T-helper 1 cell (primary cell): ENCODE data around the gene VPS50.
"Not testable (repeated sequence)": the region's sequence is repeated elsewhere in the genome, so short reads cannot be mapped to it uniquely, and the experiment has no call there.

ENCODE experiments used
- DNase-seq, 5 donors: peaks; one replicate each; pipeline ENCODE4 v3.0.0-alpha.2; 2012 to 2020

The VPS50 gene

DNA sequence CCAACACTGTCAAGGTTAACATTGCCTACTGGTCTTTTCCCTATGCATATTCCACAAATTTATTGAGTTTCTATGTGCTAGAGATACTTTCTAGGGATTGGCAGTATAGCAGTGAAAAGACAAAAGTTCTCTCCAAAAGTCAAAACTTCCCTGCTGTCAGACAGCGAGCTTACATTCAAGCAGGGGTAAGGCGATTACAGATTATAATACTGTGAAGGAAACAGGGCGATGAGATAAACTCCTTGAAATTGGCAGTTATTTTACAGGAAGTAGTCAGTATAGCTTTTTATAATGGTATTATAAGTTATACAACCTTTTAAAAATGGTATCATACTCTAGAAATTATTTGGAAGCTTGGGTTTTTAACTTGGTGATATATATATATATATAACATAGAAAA is 9.9 kb downstream of the VPS50 start:
- no peak for DNase-seq

DNA sequence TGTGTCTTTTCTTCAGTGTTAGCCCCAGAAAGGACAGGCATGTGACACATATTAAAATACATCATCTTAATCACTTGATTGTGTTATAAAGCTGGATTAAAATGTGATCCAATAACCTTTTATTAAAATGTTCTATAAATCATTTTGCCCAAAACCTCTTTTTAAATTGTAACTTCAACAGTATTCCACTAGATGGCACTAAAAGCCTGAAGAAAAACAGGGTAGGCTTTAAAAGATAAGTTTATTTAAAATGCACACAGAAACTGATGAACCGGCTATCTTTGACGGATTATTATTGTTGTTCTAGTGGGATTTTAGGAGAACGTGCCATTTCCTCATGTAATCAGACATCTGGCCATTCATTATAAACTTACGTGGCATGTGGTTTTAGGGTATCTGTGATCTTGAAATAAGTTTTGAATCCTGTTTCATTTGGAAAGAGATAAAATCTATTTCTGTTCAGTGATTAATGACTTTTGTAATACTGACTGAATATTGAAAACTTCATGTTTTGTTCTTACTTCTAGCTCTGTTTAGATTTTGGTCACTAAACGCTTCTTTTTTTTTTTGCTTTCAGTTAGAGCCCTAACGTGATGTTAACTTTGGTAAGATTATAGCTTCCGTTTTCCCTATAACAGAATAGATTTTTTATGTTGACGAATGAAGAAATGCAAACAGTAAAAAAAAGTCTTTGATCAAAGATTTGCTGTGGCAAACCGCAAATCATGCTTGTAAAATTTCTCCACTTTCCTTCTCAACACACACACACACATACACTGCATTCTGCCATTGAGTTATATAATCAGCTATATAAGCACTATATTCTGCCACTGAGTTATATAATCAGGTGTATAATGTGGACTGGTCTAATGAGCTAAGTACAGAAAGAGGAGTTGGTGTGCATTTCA is 13.6 kb downstream of the VPS50 start:
- DNase-seq = peak in 1 of 5 donors; percentile 20

DNA sequence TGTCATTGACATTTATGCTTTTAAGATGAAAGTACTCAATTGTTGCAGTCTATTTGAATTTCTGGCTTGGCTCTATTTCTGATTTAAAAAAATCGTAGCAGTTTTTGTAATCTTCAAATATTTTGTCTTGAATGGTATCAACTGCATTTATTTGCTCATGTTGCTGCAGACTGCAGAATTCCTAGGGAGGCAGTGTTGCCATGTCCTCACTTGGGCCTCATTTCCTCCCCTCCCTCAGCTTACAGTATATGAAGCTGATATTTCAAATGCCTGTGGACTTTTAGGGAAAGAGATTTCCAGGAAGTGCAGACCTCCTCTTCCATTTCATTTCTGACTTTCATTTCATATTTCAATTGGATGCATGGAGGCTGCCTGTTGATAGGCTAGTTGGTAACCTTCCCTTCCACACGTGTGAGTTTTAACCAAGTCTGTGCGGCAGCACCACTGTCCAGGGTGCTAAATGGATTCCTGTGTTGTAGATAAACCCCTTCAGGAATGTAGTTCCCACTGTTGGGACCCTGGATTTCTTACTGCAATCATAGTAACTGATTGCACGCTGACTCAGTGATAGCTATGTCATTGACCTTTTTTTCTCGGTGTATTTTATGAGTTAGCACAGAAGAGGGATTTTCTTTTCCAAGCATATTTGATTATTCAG is 17.5 kb downstream of the VPS50 start:
- no peak for DNase-seq

DNA sequence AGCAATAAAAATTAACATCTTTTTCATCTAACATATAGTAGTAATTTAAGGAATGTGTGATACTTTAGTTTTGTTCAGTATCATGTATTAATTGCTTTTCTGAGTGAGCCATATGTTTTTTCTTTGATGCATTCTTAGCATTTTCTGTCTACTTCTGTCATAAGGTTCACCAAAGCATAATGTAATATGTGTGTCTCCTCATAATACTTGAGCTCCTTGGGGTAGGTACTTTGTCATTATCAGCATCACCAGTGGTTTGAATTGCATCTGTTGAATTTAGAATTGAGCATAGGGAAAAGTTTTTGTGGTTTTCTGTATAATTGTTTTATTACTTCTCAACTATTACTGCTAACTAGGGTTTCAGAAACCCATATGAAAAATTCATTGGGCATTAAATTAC is 26.5 kb downstream of the VPS50 start:
- DNase-seq = no peak

DNA sequence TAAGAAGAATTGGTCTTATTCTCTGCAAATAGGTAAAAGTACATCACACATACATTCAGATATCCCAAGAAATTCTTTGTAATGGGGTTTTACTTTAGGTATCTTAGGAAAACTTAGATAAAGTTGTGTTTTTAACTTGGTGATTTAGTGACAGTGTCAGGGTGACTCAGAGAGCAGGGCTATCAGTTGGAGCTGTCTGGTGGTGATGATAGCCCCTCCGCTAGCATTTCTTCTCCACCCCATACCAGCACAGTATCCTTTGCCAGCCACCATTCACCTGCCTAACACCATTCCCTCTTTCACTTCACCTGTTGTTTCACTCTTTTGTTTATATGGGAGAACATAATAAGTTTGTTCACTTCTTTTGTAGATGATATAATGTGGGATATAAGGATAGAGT is 30.4 kb downstream of the VPS50 start:
- no peak for DNase-seq

DNA sequence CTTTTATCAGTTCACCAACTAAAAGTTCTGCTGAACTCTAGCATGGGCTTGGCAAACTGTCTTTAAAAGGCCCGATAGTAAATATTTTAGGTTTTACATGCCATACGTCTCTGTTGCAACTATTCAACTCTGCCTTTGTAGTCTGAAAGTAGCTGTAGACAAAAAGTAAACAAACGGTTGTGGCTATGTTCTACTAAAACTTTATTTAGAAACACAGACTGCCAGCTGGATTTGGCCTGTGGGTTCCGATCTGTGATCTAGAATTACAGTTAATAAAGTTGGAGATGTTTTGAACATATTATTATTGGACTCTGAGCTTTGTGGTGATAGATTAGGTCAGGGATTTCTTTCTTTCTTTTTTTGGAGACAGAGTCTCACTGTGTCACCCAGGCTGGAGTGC is 33.1 kb downstream of the VPS50 start:
- DNase-seq = no peak

DNA sequence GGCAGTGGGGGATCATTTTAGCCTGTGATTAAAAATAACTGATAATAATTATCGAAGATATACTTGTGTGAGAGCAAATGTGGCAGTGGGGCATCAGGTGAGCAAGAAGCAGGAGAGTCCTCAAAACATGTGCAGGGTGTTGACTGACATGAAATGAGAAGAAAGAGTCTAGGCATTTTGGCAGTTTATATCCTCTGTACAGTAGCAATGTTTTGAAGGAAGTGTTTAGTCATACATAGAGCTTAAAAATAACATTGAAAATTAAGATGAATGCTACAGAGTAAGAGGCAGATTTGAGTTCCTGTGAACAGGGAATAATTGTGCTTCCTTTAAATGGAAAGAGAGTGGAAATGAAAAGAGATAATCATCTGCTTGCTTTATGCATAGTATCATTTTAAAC is 47.4 kb downstream of the VPS50 start:
- DNase-seq = peak in 1 of 5 donors; percentile 2

DNA sequence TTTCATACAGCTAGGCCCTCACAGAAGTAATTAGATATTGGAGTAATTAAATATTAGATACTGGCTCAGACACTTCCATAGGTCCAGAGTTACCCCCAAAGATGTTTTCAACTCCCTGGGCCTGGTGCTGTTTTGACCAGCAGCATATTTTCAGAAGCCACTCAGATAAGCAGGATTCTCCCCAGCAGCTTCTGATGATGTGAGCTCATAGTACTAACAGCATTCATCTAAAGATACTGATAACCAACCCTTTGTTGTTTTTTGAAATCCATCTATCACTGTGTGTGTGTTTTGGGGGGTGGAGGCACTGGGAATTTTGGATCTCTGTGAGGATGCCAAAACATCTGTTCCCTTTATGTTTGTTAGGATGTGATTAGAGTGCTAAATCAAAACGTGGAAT is 52.7 kb downstream of the VPS50 start:
- DNase-seq = no peak

DNA sequence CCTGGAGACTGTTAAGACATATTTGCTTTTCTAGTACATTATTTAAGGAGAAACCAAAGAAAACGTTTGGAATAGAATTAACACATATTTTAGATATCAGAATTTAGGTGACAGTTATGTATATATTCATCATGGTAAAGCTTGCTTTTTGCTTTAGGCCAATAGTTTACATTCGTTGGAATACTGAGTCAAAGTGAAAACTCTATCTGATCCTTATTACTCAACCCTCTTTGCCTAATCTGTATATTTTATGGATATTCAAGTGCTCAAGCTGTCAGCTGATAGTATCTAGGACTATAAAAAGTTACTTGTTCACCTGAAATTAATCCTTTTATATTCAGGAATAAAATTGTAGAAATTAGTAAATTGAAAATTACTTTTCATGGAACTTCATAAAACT is 61.1 kb downstream of the VPS50 start:
- DNase-seq = no peak

DNA sequence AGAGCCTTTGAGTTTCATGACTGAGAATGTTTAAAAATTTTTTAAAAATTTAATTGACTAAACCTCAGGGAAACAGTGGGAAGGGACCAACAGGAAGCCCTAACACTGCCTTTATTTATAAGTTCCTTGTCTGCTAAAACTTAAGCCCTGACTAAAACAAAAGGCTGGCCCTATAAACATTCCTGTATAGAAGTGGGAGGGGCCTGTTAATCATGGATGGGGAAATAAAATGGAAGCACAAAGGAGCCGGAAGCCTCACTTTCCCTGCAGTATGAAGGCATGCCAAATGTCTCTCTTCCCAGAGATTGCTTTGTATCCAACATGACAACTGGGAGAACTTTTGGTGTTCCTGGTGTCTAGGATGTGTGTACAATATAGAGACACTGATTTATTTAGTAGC is 66.0 kb downstream of the VPS50 start:
- DNase-seq = no peak

DNA sequence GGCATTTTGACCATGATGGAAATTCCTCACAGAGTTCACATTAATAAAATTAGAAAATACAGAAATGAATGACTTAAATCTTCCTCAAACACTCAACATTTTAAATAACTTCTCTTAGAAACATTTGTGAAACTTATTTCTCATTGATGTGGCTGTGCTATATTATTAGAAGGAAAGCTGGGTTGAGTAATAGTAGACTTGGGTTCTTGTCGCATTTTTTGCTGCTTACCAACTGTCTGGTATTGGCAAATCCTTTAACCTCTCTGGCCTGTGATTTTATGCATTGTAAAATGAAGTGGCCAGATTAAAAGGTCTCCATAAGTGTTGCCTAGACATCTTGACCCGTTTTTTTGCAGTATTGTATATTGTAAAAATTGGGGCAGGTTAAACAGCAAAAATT is 66.5 kb downstream of the VPS50 start:
- no peak for DNase-seq

DNA sequence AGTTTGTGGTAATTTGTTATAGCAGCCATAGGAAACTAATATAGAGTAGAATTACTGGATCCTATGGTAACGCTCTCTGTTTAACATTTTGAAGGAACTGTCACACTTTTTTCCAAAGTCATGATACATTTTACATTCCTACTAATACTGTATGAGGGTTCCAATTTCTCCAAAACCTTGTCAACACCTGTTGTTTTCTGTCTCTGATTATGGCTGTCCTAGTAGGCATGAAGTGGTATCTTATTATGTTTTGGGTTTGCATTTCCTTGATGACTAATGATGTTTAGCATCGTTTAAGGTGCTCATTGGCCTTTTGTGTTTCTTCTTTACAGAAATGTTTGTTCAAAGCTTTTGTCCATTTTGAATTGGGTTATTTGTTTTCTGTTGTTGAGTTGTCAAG is 69.6 kb downstream of the VPS50 start:
- no peak for DNase-seq

DNA sequence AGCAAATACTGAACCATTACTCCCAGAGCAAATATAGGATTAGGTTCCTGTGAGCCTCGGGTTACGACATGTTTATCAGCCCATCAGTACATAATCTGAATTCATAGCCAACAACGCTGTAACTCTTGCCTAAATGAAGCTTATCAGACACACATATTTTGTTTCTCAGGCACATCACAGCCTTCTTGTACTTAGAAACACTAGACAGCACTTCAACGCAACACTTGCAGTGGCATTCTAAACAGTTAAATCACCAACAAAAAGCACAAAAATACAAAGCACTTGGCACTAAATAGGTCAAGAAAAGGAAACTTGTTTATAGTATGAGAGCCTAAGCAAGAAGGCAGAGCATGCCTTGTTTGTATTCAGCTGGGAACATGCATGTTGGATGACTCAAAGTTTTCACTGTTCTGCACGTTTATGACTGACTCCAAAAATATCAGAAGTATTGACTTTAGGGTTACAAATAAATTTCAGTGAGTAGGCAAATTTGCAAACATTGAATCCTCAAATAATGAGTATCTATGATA is 75.0 kb downstream of the VPS50 start:
- DNase-seq = no peak

DNA sequence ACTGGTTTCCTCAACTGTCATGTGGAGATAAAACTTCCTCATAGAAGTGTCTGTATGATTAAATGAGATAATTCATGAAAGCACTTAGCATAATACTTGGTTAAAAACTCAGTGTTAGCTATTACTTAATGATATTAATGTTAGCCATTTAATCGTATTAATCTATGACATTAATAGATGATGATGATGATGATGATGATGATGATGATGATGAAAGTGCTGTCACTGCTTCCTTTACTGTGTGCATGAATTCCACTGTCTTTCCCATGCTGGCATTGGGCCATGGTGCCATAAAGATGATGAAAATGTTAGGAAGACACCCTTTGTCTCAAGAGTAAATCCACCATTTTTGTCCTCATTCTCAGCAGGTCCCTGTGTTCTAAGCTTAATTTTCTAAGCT is 75.8 kb downstream of the VPS50 start:
- no peak for DNase-seq

DNA sequence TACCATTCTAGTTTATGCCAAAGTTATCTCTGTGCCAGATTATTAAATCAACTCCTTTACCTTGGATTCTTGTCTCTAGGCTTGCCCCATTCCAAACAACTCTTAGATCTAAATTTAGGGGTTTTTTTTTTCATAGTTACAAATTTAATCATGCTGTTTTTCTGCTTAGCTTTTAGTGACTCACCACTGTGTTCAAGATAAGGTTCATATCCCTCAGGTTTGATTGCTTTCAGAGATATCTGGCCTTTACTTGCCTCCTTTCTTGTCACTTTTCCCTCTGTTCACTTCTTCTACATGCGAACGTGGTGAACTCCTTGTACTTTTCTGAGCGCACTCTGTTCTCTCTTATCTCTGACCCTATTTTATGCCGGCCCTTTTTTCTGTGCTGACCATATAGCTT is 78.2 kb downstream of the VPS50 start:
- no peak for DNase-seq

DNA sequence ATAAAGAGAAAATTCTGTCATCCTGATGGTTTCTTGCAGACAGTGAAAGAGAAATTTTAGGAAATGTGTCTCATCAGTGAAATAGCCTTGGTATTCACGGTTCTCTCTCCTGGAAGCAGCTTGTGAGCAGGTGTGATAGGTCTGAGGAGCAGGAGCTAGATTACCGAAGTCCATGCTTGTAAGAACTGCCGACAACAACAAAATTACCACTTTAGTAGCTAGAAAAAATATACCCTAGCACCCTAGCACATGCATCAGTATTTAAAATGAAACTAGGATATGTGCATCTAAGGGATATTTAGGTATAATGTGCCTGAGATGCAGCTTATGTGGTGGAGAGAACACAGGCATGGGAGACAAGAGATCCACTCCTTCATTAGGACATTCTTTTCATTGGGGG is 82.3 kb downstream of the VPS50 start:
- DNase-seq = no peak

DNA sequence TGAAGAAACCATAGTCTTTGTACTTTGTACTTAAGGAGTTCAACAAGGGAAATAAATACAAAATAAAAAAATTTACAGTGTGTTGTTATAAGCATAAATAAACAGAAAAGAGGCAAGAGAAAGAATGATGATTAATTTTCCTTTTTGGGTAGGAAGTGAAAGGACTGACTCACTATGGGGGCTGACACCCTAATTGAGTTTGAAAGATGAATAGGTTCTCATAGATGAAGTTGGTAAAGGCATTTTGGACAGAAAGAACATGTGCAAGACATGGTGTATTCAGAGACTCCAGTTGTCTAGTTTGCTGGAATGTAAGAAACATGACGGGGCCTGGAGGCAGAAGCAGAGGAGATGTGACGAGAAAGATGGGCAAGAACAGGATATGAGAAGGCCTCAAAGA is 83.7 kb downstream of the VPS50 start:
- no peak for DNase-seq

DNA sequence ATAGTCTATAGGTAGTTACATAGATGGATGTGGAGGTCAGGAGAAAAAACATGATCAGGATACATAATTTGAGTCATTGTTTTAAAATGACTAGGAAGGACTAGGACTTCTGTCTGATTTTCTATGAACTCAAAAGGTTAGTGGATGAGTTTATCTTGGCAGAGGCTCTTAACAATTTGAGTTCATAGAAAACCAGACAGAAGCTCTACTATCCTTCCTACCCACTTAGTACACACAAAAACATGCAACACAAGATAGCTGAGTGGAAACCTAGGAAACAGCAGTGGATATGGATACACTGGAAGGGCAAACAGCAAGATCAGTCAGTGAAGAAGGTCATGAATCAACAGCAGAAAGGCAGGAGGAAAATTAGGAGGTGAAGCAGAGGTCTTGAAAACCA is 84.6 kb downstream of the VPS50 start:
- no peak for DNase-seq

DNA sequence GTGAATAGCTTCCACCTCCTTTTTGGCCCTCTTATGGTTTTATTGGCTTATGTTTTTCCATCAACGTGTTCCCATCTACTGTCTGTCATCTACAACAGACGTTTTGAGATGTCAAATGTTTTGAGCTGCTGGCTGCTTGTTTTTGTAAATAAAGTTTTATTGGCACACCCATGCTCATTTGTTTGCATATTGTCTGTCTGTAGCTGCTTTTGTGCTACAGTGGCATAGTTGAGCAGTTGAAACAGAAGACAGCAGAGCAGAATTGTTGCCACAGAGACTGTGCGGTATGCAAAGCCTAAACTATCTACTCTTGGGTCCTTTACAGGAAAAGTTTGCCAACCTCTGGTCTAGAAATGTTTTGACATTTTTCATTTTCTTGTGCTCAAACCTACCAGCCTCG is 88.7 kb downstream of the VPS50 start:
- DNase-seq = no peak

DNA sequence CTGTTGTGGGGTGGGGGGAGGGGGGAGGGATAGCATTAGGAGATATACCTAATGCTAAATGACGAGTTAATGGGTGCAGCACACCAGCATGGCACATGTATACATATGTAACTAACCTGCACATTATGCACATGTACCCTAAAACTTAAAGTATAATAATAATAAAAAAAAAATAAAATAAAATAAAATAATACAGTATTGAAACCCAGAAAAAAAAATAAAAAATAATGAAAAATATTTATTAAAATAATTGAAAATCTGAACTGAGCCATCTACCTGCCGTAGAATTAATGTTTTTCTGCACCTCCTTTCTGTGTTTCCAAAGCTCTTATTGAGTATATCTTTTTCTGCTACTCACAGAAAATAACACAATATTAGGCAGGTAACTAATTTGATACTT is 94.1 kb downstream of the VPS50 start:
- DNase-seq = not testable (repeated sequence)

DNA sequence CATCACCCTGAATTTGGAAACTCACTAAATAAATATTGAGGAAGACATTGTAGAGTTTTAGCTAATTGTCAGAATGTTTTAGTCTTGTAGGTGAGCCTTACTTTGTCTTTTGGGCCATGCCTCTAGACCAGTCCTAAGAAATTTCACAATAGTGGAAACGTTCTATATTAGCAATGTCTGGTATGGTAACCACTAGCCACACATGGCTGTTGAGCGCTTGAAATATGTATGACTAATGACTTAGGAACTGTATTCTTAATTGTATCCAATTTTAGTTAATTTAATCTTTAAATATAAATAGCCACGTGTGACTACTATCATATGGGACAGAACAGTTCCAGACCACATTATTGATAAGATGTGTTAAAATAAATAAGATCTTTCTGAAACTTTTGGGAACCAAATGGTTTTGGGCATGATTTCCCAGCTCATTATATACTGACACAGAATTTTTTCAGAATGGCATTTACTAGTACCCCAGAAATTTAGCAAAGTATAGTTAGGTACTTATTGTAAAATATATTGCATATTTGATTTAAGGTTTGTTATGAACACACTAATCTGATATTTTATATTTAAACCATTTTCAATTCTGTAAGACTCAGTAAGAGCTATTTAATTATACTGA is 95.0 kb downstream of the VPS50 start:
- DNase-seq = no peak

DNA sequence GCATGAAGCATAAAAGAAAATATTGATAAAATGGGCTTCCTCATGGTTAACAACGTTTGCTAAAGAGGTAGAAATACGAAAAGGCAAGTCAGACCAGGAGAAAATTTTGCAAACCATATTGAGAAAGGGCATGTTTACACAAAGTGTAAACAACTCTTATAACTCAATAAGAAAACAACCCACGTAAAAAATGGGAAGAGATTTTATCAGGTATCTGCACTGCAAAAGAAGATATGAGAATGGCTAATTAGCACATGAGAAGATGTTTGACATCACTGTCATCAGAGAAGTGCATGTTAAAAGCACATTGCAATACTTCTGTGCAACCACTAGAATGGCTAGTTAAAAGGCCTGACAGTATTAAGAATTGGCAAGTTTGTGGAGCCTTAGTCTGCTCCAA is 99.5 kb downstream of the VPS50 start:
- no peak for DNase-seq

DNA sequence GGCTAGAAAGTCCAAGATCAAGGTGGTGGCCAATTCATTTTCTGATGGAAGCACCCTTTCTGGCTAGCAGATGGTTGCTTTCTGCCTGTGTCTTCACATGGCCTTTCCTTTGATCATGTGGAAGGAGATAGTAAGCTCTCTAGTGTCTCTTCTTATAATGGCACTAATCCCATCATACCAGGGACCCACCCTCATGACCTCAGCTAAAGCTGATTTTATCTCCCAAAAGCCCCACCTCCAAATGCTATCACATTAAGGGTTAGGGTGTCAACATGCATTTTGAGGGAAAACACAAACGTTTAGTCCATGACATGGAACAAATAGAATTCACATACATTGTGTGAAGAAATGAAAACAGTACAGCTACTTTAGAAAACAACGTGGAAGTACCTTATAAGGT is 100.0 kb downstream of the VPS50 start:
- DNase-seq = no peak

DNA sequence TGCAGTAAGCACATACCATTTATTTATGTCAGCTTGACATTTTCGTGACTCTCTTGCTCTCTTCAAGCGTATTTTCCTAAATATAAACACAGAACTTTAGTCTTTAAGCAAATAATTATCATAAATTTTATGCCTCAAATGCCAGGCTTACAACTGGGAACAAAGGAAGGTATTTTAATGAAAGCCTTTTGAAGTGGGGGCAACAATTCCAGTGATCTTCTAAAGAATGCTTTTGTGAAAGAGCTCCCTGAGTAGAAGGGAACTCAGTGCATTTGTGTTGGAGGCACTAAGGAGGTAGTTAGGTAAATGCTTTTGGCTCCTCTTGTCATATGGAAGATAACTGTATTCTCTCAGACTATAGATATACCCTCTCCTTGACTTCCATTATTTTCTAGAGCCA is 104.9 kb downstream of the VPS50 start:
- DNase-seq = no peak
